NCI-H128 (cell line): ENCODE measurements around the gene TEX55.
"Not testable (repeated sequence)": the region's sequence is repeated elsewhere in the genome, so short reads cannot be mapped to it uniquely, and the experiment has no call there.

ENCODE experiments used
- DNase-seq: peaks from one replicate; lab custom pipeline; 2025; ENCODE audit not compliant: unreplicated experiment; lab: John Stamatoyannopoulos, UW

The TEX55 gene

GRCh38 chr3:119145500-119146167 lies at the start of gene TEX55:
TSS of gene TEX55 (plus strand) at chr3:119146165. CDS start at chr3:119146190, 25 bp downstream.
- DNase-seq = no peak

- no peak for DNase-seq
Observed at GRCh38 chr3:119098003-119098402, 48.0 kb upstream of the TEX55 start.

GRCh38 chr3:119098619-119099222 lies 47.2 kb upstream of the TEX55 start:
- DNase-seq = peak; percentile 4

GRCh38 chr3:119099785-119100184 lies 46.2 kb upstream of the TEX55 start:
- DNase-seq = no peak

GRCh38 chr3:119104031-119104430 lies 41.9 kb upstream of the TEX55 start:
- DNase-seq = no peak

- DNase-seq = not testable (repeated sequence)
Observed at GRCh38 chr3:119118330-119118729, 27.6 kb upstream of the TEX55 start.

- no peak for DNase-seq
Observed at GRCh38 chr3:119120480-119120879, 25.5 kb upstream of the TEX55 start.

- no peak for DNase-seq
Observed at GRCh38 chr3:119122350-119122749, 23.6 kb upstream of the TEX55 start.

DNA sequence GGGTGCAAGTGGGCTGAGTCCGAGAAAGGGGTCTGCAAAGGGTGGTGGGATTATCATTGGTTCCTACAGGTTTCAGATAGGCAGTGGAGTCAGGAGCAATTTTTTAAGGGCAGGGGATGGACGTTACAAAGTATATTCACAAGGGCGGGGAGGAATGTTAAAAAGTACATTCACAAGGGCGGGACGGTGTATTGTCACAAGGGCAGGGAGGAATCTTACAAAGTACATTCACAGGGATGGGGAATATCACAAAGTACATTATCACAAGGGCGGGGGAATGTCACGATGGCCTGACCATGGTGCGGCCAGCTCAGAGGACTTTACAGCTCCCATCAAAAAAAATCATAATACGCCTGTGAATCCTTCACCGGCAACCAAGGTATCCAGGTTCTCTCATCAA lies 20.6 kb upstream of the TEX55 start:
- no peak for DNase-seq

GRCh38 chr3:119125742-119126504 lies 20.0 kb upstream of the TEX55 start:
- DNase-seq = no peak

- not testable (repeated sequence) for DNase-seq
Observed at GRCh38 chr3:119130291-119130690, 15.7 kb upstream of the TEX55 start.

- DNase-seq = not testable (repeated sequence)
Observed at GRCh38 chr3:119132291-119132690, 13.7 kb upstream of the TEX55 start.

GRCh38 chr3:119139360-119139759 lies 6.6 kb upstream of the TEX55 start:
- not testable (repeated sequence) for DNase-seq

GRCh38 chr3:119140466-119140865 lies 5.5 kb upstream of the TEX55 start:
- no peak for DNase-seq

GRCh38 chr3:119145128-119145499 lies 851 bp upstream of the TEX55 start:
- DNase-seq = no peak

DNA sequence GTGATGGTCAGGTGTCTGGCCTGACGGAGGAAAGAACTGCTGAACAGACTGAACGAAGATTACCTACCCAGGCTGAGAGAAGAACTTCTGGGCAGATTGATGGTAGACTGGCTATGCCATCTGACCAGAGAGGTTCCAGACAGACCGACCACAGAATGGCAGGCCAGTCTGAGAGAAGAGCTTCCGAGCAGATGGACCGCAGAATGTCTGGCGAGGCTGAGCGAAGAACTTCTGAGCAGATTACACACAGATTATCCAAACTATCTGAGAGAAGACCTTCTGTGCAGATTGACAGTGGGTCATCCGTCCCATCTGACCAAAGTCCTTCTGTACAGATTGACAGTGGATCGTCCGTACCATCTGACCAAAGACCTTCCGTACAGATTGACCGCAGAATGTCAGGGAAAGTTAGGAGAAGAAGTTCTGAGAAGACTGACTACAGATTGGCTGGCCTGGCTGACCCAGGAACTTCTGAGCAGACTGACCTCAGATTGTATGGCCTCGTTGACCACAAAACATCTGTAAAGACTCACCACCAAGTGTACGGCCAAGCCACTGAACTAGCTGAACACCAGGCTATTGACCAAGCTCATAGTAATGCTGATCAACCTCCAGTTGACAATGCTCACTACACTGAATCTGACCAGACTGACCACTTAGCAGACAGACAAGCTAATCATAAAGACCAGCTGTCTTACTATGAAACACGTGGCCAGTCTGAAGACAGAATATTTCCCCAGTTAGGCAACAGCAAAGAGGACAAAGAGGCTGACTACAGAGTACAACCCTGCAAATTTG lies 812 bp downstream of the TEX55 start:
- no peak for DNase-seq

- no peak for DNase-seq
Observed at GRCh38 chr3:119147494-119147893, 1.5 kb downstream of the TEX55 start.

DNA sequence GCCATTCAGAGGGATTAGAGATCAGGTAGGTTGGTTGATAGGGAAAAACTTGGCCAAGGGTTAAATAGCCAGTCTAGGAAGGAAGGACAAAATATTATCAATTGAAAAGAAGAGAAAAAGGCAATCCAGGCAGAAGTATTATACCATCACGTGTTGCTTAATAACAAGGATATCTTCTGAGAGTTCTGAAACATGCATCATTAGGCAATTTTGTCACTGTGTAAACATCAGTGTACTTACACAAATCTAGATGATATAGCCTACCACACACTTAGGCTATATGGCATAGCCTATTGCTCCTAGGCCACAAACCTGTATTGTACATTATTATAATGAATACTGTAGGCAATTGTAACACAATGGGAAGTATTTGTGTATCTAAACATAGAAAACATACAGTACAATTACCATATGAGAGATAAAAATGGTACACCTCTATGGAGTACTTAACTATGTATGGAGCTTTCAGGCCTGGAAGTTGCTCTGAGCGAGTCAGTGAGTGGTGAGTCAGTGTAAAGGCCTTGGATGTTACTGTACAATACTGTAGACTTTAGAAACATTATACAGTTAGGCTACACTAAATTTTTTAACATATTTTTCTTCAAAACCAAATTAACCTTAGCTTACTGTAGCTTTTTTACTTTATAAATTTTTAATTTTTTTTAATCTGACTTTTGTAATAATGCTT lies 2.7 kb downstream of the TEX55 start:
- no peak for DNase-seq

DNA sequence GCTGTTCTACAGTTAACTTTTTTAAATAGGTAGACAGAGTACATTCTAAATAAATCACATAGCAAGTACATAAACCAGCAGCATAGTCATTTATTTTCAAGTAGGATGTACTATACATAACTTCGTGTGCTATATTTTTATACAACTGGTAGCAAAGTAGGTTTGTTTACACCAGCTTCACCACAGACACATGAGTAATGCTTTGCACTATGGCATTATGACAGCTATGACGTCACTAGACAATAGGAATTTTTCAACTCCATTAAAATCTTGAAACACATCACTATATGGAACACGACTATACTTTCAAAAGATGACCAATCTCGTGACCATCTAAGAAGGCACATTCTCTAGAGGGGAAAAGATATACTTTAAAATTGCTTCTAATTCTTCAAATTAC lies 3.5 kb downstream of the TEX55 start:
- DNase-seq = no peak

GRCh38 chr3:119156868-119157267 lies 10.9 kb downstream of the TEX55 start:
- no peak for DNase-seq

DNA sequence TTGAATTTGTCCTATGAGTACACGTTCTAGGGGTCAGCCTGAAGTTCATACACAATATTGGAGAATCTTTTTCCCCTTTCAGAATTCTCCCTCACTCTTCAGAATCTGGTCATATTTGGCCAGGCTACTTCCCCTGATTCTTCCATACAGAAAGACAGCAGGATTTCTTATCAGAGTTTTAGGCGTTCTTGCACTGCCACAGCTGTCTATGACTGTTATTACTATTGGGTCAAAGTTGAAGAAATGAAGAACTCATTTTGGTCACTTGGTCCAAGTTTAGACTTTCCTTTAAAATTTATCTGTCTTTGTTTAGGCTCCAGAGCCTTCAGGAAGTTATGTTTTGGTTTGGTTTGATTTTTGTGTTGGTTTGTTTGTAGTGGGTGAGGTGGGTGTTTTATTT lies 12.0 kb downstream of the TEX55 start:
- DNase-seq = no peak
